Left ventricle myocardium superior (tissue), 1 donor: ENCODE data around the gene GEMIN7. TPM values are rescaled to one million over a fixed set of nuclear protein-coding genes. Genes with fewer than 3 reads are reported as not detected.

ENCODE experiments used
- ATAC-seq: fragments of 200-7000 bp; cut with Tn5 transposase; one replicate; pipeline ENCODE4 v1.9.1; 2020; ENCODE audit warnings: mild to moderate bottlenecking, moderate library complexity
- DNase-seq: peaks from one replicate; pipeline ENCODE4 v3.0.0-alpha.2; 2020
- intact Hi-C: fragments of 100-400 bp; cut with micrococcal nuclease; formaldehyde crosslinking; loops from one replicate; pipeline ENCODE4 v1.11.0; 2022
- long read RNA-seq: library from polyadenylated mRNA; unstranded; transcript quantifications from one replicate; pipeline ENCODE4 v2.0.0, GENCODE V29; 2021
- total RNA-seq: library from RNA; stranded (reverse); fragmentation: NEBNext Ultra II Directional; extraction: Animal tissue kit (Norgen Biotek cat#: 25700); gene quantifications from one replicate; pipeline ENCODE4 v1.2.1, GENCODE V29; 2021
- donor health status: DM: no; HTN: yes; CAD: no; lungs with severe emphysema.

GEMIN7 gene
- total RNA-seq, result 14.4 TPM
- long read RNA-seq, transcript GEMIN7-201 (3 exons, 1,657 nt), result major isoform, 8 of 25 reads
- long read RNA-seq, partial matches to known transcripts, result 3 of 25 reads
- long read RNA-seq, other reads (novel, unspliced or antisense), result 3 of 25 reads

GRCh38 chr19:45079063-45079910 is at the start of gene GEMIN7:
TSS of gene GEMIN7 (plus strand) at chr19:45079260. CDS start at chr19:45090115, 10,855 bp downstream.
- ATAC-seq (peak; percentile 88), DNase-seq (peak; percentile 87)

GRCh38 chr19:45030825-45031224 is 48.2 kb upstream of the GEMIN7 start:
- intact Hi-C loops, result no loop called here
- DNase-seq (no peak), ATAC-seq (no peak)

More at GRCh38 chr19:45079063-45079910, at the start of gene GEMIN7:
- intact Hi-C loops, result no loop called here

- intact Hi-C loops, result no loop called here
- no peak for ATAC-seq
- no peak for DNase-seq
Measured at GRCh38 chr19:45032421-45032820, 46.6 kb upstream of the GEMIN7 start.

- DNase-seq (no peak), ATAC-seq (no peak)
- intact Hi-C loops, result no loop called here
Measured at GRCh38 chr19:45035755-45036154, 43.3 kb upstream of the GEMIN7 start.

GRCh38 chr19:45037393-45038169 is 41.5 kb upstream of the GEMIN7 start:
- intact Hi-C loops, result no loop called here

GRCh38 chr19:45038931-45039893 is 39.8 kb upstream of the GEMIN7 start, which contains the start of gene CLASRP:
TSS of gene CLASRP (plus strand) at chr19:45039045. CDS start at chr19:45040213, 1,168 bp downstream.
- DNase-seq (peak; percentile 95), ATAC-seq (peak; percentile 99)
- intact Hi-C loops, result no loop called here

More at GRCh38 chr19:45037393-45038169, 41.5 kb upstream of the GEMIN7 start:
- ATAC-seq (no peak), DNase-seq (no peak)

GRCh38 chr19:45040059-45040771 is 38.8 kb upstream of the GEMIN7 start:
- ATAC-seq, result no peak
- intact Hi-C loops, result no loop called here

GRCh38 chr19:45041125-45041524 is 37.9 kb upstream of the GEMIN7 start:
- DNase-seq (no peak), ATAC-seq (no peak)
- intact Hi-C loops, result no loop called here

More at GRCh38 chr19:45040059-45040771, 38.8 kb upstream of the GEMIN7 start:
- DNase-seq, result no peak

- DNase-seq (no peak), ATAC-seq (peak; percentile 48)
- intact Hi-C loops, result no loop called here
Measured at GRCh38 chr19:45045671-45046353, 33.2 kb upstream of the GEMIN7 start.

GRCh38 chr19:45046355-45046754 is 32.7 kb upstream of the GEMIN7 start:
- ATAC-seq (no peak), DNase-seq (no peak)
- intact Hi-C loops, result no loop called here

- intact Hi-C loops, result no loop called here
- no peak for ATAC-seq
- DNase-seq, result no peak
Measured at GRCh38 chr19:45047188-45047797, 31.8 kb upstream of the GEMIN7 start.

GRCh38 chr19:45049073-45049736 is 29.9 kb upstream of the GEMIN7 start:
- intact Hi-C loops, result no loop called here
- ATAC-seq, result peak; percentile 91
- DNase-seq, result peak; percentile 66

- ATAC-seq (no peak), DNase-seq (no peak)
- intact Hi-C loops, result no loop called here
Measured at GRCh38 chr19:45050036-45050435, 29.0 kb upstream of the GEMIN7 start.

GRCh38 chr19:45051929-45052579 is 27.0 kb upstream of the GEMIN7 start:
- intact Hi-C loops, result no loop called here

GRCh38 chr19:45056831-45057230 is 22.2 kb upstream of the GEMIN7 start:
- no peak for ATAC-seq
- intact Hi-C loops, result no loop called here
- DNase-seq, result no peak

More at GRCh38 chr19:45051929-45052579, 27.0 kb upstream of the GEMIN7 start:
- DNase-seq (no peak), ATAC-seq (no peak)

- no peak for ATAC-seq
- DNase-seq, result no peak
- intact Hi-C loops, result no loop called here
Measured at GRCh38 chr19:45057444-45057843, 21.6 kb upstream of the GEMIN7 start.
